K562 (cell line): ENCODE results near the gene HHIPL1. TPM values are rescaled to one million over a fixed set of nuclear protein-coding genes. Genes with fewer than 3 reads are reported as not detected.

Experiments
- CCAR2 ChIP-seq: fragments of 200-400 bp; formaldehyde crosslinking; IDR thresholded peaks from 2 replicates; pipeline ENCODE4 v1.6.1; 2017; ENCODE audit warnings: mild to moderate bottlenecking, low read depth, low read length
- GTF2F1 ChIP-seq: IDR thresholded peaks from 2 replicates; pipeline ENCODE4 v1.6.1; 2011; ENCODE audit warnings: low read depth, low read length, improper control_type of control experiment
- KHSRP ChIP-seq: fragments of 450-650 bp; IDR thresholded peaks from 2 replicates; pipeline ENCODE4 v1.6.1; 2017
- NCOA1 ChIP-seq: fragments of 450-650 bp; IDR thresholded peaks from 2 replicates; pipeline ENCODE4 v1.6.1; 2016; ENCODE audit warnings: low read depth
- PCBP1 ChIP-seq: fragments of 200-400 bp; formaldehyde crosslinking; IDR thresholded peaks from 2 replicates; pipeline ENCODE4 v1.6.1; 2018; ENCODE audit warnings: mild to moderate bottlenecking, low read depth, low read length; ENCODE audit not compliant: poor library complexity, severe bottlenecking
- PHF8 ChIP-seq: fragments of 200-600 bp; sonication (generic); IDR thresholded peaks from 2 replicates; pipeline ENCODE4 v1.6.1; 2012; ENCODE audit warnings: mixed run types, mild to moderate bottlenecking, inconsistent platforms, low read length, moderate library complexity, borderline replicate concordance
- PYGO2 ChIP-seq: fragments of 450-650 bp; IDR thresholded peaks from 2 replicates; pipeline ENCODE4 v1.6.1; 2016; ENCODE audit warnings: mild to moderate bottlenecking, missing genetic modification characterization, moderate library complexity, missing compliant biosample characterization
- RBM25 ChIP-seq: fragments of 200-400 bp; formaldehyde crosslinking; IDR thresholded peaks from 2 replicates; pipeline ENCODE4 v1.6.1; 2018; ENCODE audit warnings: low read length, low read depth, moderate library complexity; ENCODE audit not compliant: severe bottlenecking
- SAP30 ChIP-seq: fragments of 200-600 bp; sonication (generic); IDR thresholded peaks from 2 replicates; pipeline ENCODE4 v1.6.1; 2012; ENCODE audit warnings: borderline replicate concordance, low read depth, mild to moderate bottlenecking, moderate library complexity, low read length, control low read depth, inconsistent platforms; ENCODE audit not compliant: insufficient read depth, poor library complexity, severe bottlenecking
- SMAD1 ChIP-seq: fragments of 150-350 bp; IDR thresholded peaks from 2 replicates; pipeline ENCODE4 v1.6.1; 2014; ENCODE audit warnings: low read length, low read depth; ENCODE audit not compliant: partially characterized antibody
- SUPT5H ChIP-seq: fragments of 450-650 bp; IDR thresholded peaks from 2 replicates; pipeline ENCODE4 v1.6.1; 2016
- THRAP3 ChIP-seq: fragments of 450-650 bp; IDR thresholded peaks from 2 replicates; pipeline ENCODE4 v1.6.1; 2016; ENCODE audit warnings: mild to moderate bottlenecking, inconsistent platforms, borderline replicate concordance
- ZNF12 ChIP-seq: sonication (generic); formaldehyde crosslinking; IDR thresholded peaks from 2 replicates; pipeline ENCODE4 v1.4.0; 2020; ENCODE audit warnings: mild to moderate bottlenecking, missing genetic modification reagents
- ZNF232 ChIP-seq: sonication (generic); formaldehyde crosslinking; IDR thresholded peaks from 2 replicates; pipeline ENCODE4 v1.8.0; 2022; ENCODE audit warnings: mild to moderate bottlenecking, missing genetic modification reagents
- ZNF384 ChIP-seq: IDR thresholded peaks from 2 replicates; pipeline ENCODE4 v1.6.1; 2012; ENCODE audit warnings: low read depth, low read length, improper control_type of control experiment
- polyA plus RNA-seq, 8 experiments: library from polyadenylated mRNA; depleted of rRNA in 4 of 8; stranded (reverse) in 5 of 8; unstranded in 3 of 8; fragments of >200 nt; fragmentation: Nextera tagmentation in 2 of 8; fragmentation: Illumina TruSeq in 1 of 8; extraction: Ambion mirVana in 2 of 8; extraction: Trizol in 1 of 8; gene quantifications; 2 replicates each; pipeline versions ENCODE4 v1.2.1 to v1.2.3, GENCODE V29; 2011 to 2014; ENCODE audit warnings: inconsistent platforms in 1 of 8, missing spikeins in 1 of 8
- total RNA-seq, 7 experiments: library from RNA; depleted of rRNA in 6 of 7; stranded (reverse); fragments of >200 nt in 6 of 7; fragmentation: Illumina TruSeq in 2 of 7; extraction: Trizol in 2 of 7; gene quantifications; 2 replicates each; pipeline versions ENCODE4 v1.2.1 to v1.2.3, GENCODE V29; 2011 to 2021; ENCODE audit warnings: low replicate concordance in 1 of 7
- TF ChIP-seq, protein P1 (sequence below): sonication (generic); formaldehyde crosslinking; IDR thresholded peaks from 2 replicates; pipeline ENCODE4 v1.8.1; 2023; ENCODE audit warnings: missing genetic modification reagents, mild to moderate bottlenecking, borderline replicate concordance
- TF ChIP-seq, protein P2 (sequence below), 2 experiments: fragments of 450-650 bp; conservative IDR thresholded peaks; 2 replicates each; pipeline ENCODE4 v1.6.1; 2017; ENCODE audit warnings: mild to moderate bottlenecking in 2 of 2, moderate library complexity in 2 of 2
- TF ChIP-seq, protein P3 (sequence below): fragments of 250-450 bp; sonication (Bioruptor Pico); IDR thresholded peaks from 2 replicates; pipeline ENCODE4 v1.8.0; 2022; ENCODE audit warnings: moderate library complexity, mild to moderate bottlenecking, inconsistent platforms

The HHIPL1 gene
- total and polyA plus RNA-seq, 9 of the 15 experiments (the other 6 are each of a cell fraction or from before 2014, with no cell fraction given), result not detected

DNA sequence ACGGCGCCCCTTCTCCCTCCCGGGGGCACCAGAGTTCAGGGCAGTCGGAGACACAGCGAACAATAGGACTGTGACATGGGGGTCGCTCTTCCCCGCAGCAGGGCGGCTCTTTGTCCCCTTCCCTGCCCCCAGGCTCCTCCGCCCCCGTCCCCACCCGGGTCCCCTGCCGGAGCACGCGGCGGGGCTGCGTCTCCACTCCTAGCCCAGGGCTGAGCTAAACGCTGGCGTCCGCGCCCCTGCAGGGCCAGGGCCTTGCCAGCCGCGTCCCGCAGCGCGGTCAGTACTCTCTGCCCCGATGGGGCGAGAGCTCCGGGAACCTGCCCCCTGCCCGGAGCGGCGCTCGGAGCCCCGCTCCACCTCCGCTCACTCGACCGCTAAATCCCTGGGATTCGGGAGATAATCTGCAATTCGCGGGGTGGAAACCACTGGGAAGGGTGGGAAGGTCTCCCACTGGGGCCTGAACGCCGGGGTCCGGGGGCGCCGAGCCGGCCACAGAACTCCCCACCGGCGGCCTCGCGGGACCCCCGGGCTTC, 40.1 kb upstream of the HHIPL1 start (continued):
- TF ChIP-seq, protein P1, sequence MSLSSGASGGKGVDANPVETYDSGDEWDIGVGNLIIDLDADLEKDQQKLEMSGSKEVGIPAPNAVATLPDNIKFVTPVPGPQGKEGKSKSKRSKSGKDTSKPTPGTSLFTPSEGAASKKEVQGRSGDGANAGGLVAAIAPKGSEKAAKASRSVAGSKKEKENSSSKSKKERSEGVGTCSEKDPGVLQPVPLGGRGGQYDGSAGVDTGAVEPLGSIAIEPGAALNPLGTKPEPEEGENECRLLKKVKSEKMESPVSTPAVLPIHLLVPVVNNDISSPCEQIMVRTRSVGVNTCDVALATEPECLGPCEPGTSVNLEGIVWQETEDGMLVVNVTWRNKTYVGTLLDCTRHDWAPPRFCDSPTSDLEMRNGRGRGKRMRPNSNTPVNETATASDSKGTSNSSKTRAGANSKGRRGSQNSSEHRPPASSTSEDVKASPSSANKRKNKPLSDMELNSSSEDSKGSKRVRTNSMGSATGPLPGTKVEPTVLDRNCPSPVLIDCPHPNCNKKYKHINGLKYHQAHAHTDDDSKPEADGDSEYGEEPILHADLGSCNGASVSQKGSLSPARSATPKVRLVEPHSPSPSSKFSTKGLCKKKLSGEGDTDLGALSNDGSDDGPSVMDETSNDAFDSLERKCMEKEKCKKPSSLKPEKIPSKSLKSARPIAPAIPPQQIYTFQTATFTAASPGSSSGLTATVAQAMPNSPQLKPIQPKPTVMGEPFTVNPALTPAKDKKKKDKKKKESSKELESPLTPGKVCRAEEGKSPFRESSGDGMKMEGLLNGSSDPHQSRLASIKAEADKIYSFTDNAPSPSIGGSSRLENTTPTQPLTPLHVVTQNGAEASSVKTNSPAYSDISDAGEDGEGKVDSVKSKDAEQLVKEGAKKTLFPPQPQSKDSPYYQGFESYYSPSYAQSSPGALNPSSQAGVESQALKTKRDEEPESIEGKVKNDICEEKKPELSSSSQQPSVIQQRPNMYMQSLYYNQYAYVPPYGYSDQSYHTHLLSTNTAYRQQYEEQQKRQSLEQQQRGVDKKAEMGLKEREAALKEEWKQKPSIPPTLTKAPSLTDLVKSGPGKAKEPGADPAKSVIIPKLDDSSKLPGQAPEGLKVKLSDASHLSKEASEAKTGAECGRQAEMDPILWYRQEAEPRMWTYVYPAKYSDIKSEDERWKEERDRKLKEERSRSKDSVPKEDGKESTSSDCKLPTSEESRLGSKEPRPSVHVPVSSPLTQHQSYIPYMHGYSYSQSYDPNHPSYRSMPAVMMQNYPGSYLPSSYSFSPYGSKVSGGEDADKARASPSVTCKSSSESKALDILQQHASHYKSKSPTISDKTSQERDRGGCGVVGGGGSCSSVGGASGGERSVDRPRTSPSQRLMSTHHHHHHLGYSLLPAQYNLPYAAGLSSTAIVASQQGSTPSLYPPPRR (CRISPR knock-in tag), result no peak
- TF ChIP-seq SUPT5H, result 0 out of 2 replicates have a peak, but pooled peaks have one; percentile 8
- TF ChIP-seq PHF8, result peak; percentile 49; the same call in 1 of the 2 replicates
- TF ChIP-seq, protein P2, sequence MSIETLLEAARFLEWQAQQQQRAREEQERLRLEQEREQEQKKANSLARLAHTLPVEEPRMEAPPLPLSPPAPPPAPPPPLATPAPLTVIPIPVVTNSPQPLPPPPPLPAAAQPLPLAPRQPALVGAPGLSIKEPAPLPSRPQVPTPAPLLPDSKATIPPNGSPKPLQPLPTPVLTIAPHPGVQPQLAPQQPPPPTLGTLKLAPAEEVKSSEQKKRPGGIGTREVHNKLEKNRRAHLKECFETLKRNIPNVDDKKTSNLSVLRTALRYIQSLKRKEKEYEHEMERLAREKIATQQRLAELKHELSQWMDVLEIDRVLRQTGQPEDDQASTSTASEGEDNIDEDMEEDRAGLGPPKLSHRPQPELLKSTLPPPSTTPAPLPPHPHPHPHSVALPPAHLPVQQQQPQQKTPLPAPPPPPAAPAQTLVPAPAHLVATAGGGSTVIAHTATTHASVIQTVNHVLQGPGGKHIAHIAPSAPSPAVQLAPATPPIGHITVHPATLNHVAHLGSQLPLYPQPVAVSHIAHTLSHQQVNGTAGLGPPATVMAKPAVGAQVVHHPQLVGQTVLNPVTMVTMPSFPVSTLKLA (conservative IDR thresholded peaks at IDR 0.05), result 0 out of 4 replicates have a peak, but pooled peaks of 1 of the 2 experiments have one; percentile 1
- no peak for TF ChIP-seq PYGO2 (tag)
- no peak for TF ChIP-seq ZNF12 (CRISPR knock-in tag)
- no peak for TF ChIP-seq SAP30
- TF ChIP-seq ZNF384, result no peak
- TF ChIP-seq SMAD1, result no peak
- TF ChIP-seq, protein P3, sequence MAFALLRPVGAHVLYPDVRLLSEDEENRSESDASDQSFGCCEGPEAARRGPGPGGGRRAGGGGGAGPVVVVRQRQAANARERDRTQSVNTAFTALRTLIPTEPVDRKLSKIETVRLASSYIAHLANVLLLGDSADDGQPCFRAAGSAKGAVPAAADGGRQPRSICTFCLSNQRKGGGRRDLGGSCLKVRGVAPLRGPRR, result no peak
- peak; percentile 59 for TF ChIP-seq PCBP1
- no peak for TF ChIP-seq NCOA1
- no peak for TF ChIP-seq RBM25
- TF ChIP-seq GTF2F1, result no peak
- TF ChIP-seq CCAR2, result no peak
- no peak for TF ChIP-seq ZNF232 (CRISPR knock-in tag)
- TF ChIP-seq KHSRP, result no peak
- TF ChIP-seq THRAP3, result no peak
